ENCODE data around the gene TUBD1.

DNA sequence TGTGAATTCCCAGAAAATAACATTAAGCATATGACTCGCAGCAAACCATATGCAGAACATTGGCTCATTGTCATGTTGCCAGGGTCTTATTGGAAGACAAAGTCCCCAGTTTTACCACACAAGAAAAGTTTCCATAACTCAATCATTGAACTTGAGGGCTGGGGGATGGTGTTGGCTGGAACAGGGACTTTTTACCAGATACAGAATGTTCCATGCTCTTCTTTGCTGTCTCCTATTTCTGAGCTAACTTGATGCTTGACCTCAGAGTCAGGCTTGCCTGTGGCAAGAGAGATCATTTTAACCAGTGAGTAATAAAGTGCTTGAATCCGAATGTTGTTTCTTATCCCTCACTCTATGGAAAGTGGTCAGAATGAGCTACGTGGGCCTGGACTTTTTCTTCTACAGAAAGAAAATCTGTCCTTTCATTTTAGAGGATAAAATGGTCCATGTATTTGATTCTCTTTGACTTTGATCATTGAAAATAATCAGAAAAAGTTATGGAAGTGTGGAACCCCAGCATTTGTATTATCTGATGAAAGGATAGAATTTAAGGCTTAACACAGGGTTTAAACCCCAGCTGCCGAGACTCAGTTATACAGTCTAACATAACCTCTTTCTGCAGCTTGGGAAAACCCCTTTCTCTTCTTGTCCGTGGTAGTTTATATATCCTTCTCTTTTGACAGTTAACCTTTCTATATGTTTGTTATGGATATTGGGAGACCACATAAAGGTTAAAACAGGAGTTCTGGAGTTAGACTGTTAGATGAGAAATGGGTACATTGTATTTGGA, 67.0 kb downstream of the TUBD1 start:
- TF ChIP-seq, protein P1, sequence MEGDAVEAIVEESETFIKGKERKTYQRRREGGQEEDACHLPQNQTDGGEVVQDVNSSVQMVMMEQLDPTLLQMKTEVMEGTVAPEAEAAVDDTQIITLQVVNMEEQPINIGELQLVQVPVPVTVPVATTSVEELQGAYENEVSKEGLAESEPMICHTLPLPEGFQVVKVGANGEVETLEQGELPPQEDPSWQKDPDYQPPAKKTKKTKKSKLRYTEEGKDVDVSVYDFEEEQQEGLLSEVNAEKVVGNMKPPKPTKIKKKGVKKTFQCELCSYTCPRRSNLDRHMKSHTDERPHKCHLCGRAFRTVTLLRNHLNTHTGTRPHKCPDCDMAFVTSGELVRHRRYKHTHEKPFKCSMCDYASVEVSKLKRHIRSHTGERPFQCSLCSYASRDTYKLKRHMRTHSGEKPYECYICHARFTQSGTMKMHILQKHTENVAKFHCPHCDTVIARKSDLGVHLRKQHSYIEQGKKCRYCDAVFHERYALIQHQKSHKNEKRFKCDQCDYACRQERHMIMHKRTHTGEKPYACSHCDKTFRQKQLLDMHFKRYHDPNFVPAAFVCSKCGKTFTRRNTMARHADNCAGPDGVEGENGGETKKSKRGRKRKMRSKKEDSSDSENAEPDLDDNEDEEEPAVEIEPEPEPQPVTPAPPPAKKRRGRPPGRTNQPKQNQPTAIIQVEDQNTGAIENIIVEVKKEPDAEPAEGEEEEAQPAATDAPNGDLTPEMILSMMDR (IDR thresholded peaks at IDR 0.05) = no peak
- TF ChIP-seq POLR2A (IDR thresholded peaks at IDR 0.05) = no peak
